CD4-positive, alpha-beta T cell (primary cell): ENCODE data around the gene CDK11B. TPM values are rescaled to one million over a fixed set of nuclear protein-coding genes. Genes with fewer than 3 reads are reported as not detected.
A peak's percentile ranks its signal among the peaks of the same experiment; 100 is the strongest.

Experiments used
- ATAC-seq: fragments of 200-7000 bp; cut with Tn5 transposase; one replicate; pipeline ENCODE4 v1.10.0; 2022; ENCODE audit warnings: mild to moderate bottlenecking; ENCODE audit not compliant: poor library complexity
- CTCF ChIA-PET: fragments of 350-600 bp; sonication (Branson Sonifier 250); formaldehyde crosslinking; loops from one replicate; lab custom pipeline; 2021; ENCODE audit warnings: antibody characterized with exemption, inconsistent platforms; lab: Charles Lee
- POLR2A ChIA-PET: fragments of 350-600 bp; sonication (Branson Sonifier 250); formaldehyde crosslinking; loops from one replicate; lab custom pipeline; 2021; ENCODE audit warnings: antibody characterized with exemption, inconsistent platforms; lab: Charles Lee
- DNase-seq, 14 experiments: peaks; one replicate each; pipeline ENCODE4 v3.0.0-alpha.2; 2013 to 2020; ENCODE audit warnings: mixed read lengths in 2 of 14
- H3K27ac ChIP-seq, 2 donors: one replicate each; pipeline versions ENCODE4 v1.5.1 to v1.7.0; 2013; ENCODE audit warnings: low read length in 2 of 2, low read depth in 1 of 2, mild to moderate bottlenecking in 1 of 2
- H3K27me3 ChIP-seq, 2 experiments: 1 replicate in 1 of 2; 2 replicates in 1 of 2; pipeline versions ENCODE4 v1.6.1 to v1.7.0; 2013; ENCODE audit warnings: low read length in 2 of 2, control low read depth in 1 of 2, mild to moderate bottlenecking in 1 of 2, moderate library complexity in 1 of 2; ENCODE audit not compliant: insufficient read depth in 2 of 2, control insufficient read depth in 1 of 2
- H3K36me3 ChIP-seq: one replicate; pipeline ENCODE4 v1.6.1; 2013; ENCODE audit warnings: low read length, control low read depth; ENCODE audit not compliant: insufficient read depth
- H3K4me1 ChIP-seq: one replicate; pipeline ENCODE4 v1.6.1; 2013; ENCODE audit warnings: low read length, control low read depth; ENCODE audit not compliant: insufficient read depth
- H3K4me3 ChIP-seq: one replicate; pipeline ENCODE4 v1.5.1; 2013; ENCODE audit warnings: mild to moderate bottlenecking, low read length, moderate library complexity
- H3K9me3 ChIP-seq, 2 experiments: 1 replicate in 1 of 2; 2 replicates in 1 of 2; pipeline versions ENCODE4 v1.6.1 to v1.7.0; 2013; ENCODE audit warnings: low read length in 2 of 2, mild to moderate bottlenecking in 2 of 2, control low read depth in 1 of 2, moderate library complexity in 1 of 2; ENCODE audit not compliant: control insufficient read depth in 1 of 2, insufficient read depth in 1 of 2
- H3K27ac Mint-ChIP-seq: one replicate; pipeline ENCODE4 v1.8.0; 2020; ENCODE audit warnings: mixed read lengths
- H3K27me3 Mint-ChIP-seq: one replicate; pipeline ENCODE4 v1.8.0; 2021; ENCODE audit warnings: mixed read lengths
- H3K36me3 Mint-ChIP-seq: one replicate; pipeline ENCODE4 v1.8.0; 2021; ENCODE audit warnings: low read depth, mixed read lengths
- H3K4me1 Mint-ChIP-seq: one replicate; pipeline ENCODE4 v1.8.0; 2021; ENCODE audit warnings: low read depth, mixed read lengths
- H3K4me3 Mint-ChIP-seq: one replicate; pipeline ENCODE4 v1.8.0; 2020; ENCODE audit warnings: mild to moderate bottlenecking, mixed read lengths
- H3K9me3 Mint-ChIP-seq: one replicate; pipeline ENCODE4 v1.8.0; 2020; ENCODE audit warnings: mixed read lengths
- CTCF ChIP-seq: fragments of 200-600 bp; IDR thresholded peaks from one replicate; pipeline ENCODE4 v1.8.0; 2022; ENCODE audit warnings: antibody characterized with exemption, mild to moderate bottlenecking
- intact Hi-C, 2 experiments: fragments of 100-400 bp; cut with DNase I in 1 of 2; cut with micrococcal nuclease in 1 of 2; formaldehyde crosslinking; loops; one replicate each; pipeline versions ENCODE4 v1.15.1 to v1.9.0; 2023 to 2025; cut with DNase I, micrococcal nuclease
- total RNA-seq, 174 experiments: library from RNA in 2 of 174; stranded (reverse) in 2 of 174; gene quantifications; one replicate each; pipeline ENCODE4 v1.2.3 and lab custom pipeline; 2021 to 2026

Gene CDK11B
- total RNA-seq, 2 experiments from 2014 or later, result 49.8 to 52.0 TPM

DNA sequence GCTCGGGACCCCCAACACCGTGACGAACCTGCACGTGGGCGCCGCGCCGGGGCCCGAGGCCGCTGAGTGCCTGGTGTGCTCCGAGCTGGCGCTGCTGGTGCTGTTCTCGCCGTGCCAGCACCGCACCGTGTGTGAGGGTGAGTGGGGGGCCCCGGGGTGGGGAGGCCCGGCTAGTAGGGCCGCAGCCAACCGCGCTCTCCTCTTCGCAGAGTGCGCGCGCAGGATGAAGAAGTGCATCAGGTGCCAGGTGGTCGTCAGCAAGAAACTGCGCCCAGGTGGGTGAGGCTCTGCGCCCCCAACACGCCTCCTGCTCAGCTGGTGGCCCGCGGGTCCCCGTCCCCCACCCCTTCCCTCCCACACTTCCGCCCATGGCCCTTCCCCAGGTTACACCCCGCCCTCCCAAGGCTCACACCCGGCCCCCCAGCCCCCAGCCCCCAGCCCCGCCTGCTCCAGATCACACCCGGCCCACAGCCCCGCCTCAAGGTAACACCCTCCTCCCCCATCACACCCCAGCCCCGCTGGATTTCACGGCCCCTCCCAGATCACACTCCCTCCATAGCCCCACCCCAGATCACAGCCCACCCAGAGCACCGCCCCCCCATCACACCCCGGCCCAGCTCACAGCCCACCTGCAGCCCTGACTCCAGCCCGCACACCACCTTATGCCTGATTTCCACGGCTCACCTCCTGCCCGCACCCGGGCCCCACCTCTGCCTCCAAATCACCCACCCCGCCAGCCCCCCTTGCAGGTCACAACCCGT, 29.2 kb downstream of the CDK11B start:
- peaks cover 3% of the 10 kb centered on the region for H3K36me3 Mint-ChIP-seq
- Histone ChIP-seq H3K36me3 (no peaks in the 10 kb centered on the region), H3K27ac (peak overlapping the region in 1 of 2 donors; percentile 74), H3K4me1 (peaks cover 36% of the 10 kb centered on the region), H3K4me3 (peak overlapping the region; percentile 52), H3K27me3 (peaks cover 0 to 2% of the 10 kb centered on the region in 2 experiments), H3K9me3 (no peaks in the 10 kb centered on the region)
- H3K4me1 Mint-ChIP-seq, result peaks cover 9% of the 10 kb centered on the region
- peak; percentile 60 to 93 (median 74) for DNase-seq
- TF ChIP-seq CTCF, result no peak
- ChIA-PET CTCF (interaction anchor here (1.0 to 1.2 kb wide), 3 partner anchors 15 to 279 kb away, joined by 3 to 4 read pairs (median 3); partner anchors contain the start of gene MIB2), POLR2A (interaction anchor here (0.6 to 4.7 kb wide), 10 partner anchors 11 to 254 kb away, joined by 3 to 137 read pairs (median 4); partner anchors contain the start of genes AURKAIP1, MIB2, SLC35E2B and SSU72)
- H3K27ac Mint-ChIP-seq, result peak overlapping the region; percentile 96
- ATAC-seq, result peak; percentile 55
- H3K27me3 Mint-ChIP-seq, result peaks cover 5% of the 10 kb centered on the region
- intact Hi-C loops, result loop anchor here (2.0 to 10.0 kb wide), 3 partner anchors 15 to 765 kb away; partner anchors contain the start of genes MIB2 (in 2 of the 2), CDK11B (in 1 of the 2), MORN1 (in 1 of the 2) and RER1 (in 1 of the 2)
- H3K9me3 Mint-ChIP-seq, result no peaks in the 10 kb centered on the region
- H3K4me3 Mint-ChIP-seq, result peak overlapping the region; percentile 80

DNA sequence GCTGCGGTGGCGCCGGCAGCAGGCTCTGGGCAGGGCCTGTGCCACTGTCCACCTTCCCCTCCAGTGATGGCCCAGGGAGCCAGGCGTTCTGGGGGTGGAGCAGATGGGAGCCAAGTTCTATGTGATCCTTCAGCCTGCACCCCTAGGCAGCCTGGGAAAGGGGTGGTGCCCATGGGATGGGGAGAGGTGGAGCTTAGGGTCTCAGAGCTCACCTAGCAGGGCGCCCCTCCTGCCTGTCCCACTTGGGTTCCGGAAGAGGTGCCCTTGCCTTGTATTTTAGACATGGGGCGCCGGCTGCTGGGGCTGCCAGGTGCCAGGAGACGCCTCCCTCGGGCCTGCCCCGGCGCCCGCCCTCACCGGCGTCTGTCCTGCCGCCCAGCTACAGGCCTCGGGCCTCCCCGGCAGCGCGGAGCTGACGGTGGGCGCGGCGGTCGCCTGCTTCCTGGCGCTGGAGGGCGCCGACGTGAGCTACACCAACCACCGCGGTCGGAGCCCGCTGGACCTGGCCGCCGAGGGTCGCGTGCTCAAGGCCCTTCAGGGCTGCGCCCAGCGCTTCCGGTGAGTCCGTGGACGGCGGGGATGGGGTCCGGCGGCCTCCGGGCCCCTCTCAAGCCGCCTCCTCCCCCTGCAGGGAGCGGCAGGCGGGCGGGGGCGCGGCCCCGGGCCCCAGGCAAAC, 29.9 kb downstream of the CDK11B start:
- Histone ChIP-seq H3K9me3 (no peaks in the 10 kb centered on the region), H3K4me3 (peak overlapping the region; percentile 52), H3K4me1 (peaks cover 36% of the 10 kb centered on the region), H3K36me3 (no peaks in the 10 kb centered on the region), H3K27me3 (peaks cover 0 to 2% of the 10 kb centered on the region in 2 experiments), H3K27ac (peak overlapping the region in 1 of 2 donors; percentile 74)
- H3K9me3 Mint-ChIP-seq, result no peaks in the 10 kb centered on the region
- POLR2A ChIA-PET, result interaction anchor here (0.6 to 4.7 kb wide), 7 partner anchors 10 to 55 kb away, joined by 3 to 137 read pairs (median 4); partner anchors contain the start of genes MIB2 and SSU72
- peaks cover 5% of the 10 kb centered on the region for H3K27me3 Mint-ChIP-seq
- peak overlapping the region; percentile 30 for H3K4me3 Mint-ChIP-seq
- intact Hi-C loops, result no loop called here
- no peak for TF ChIP-seq CTCF
- DNase-seq (peak in 7 of 14 experiments; percentile 26 to 76 (median 48)), ATAC-seq (peak; percentile 11)
- H3K36me3 Mint-ChIP-seq, result peaks cover 3% of the 10 kb centered on the region
- peaks cover 9% of the 10 kb centered on the region for H3K4me1 Mint-ChIP-seq
- CTCF ChIA-PET, result interaction anchor here (1.0 to 1.2 kb wide), 2 partner anchors 16 to 280 kb away, joined by 3 read pairs; no protein-coding TSS in a partner anchor
- H3K27ac Mint-ChIP-seq, result peak overlapping the region; percentile 33
